ENCODE measurements around the gene VWF.

Gene VWF

GRCh38 chr12:6049992-6050391 is 74.5 kb downstream of the VWF start:
- Histone ChIP-seq H3K27ac (ENCODE audit: insufficient read depth, low read length, poor library complexity, severe bottlenecking) (no peak overlapping the region), H3K4me3 (ENCODE audit: insufficient read depth, low read depth, low read length, poor library complexity, severe bottlenecking) (no peak overlapping the region), H3K9me3 (ENCODE audit: control insufficient read depth, low read length) (no peaks in the 10 kb centered on the region), H3K4me1 (ENCODE audit: control insufficient read depth, insufficient read depth, low read length, poor library complexity, severe bottlenecking) (no peaks in the 10 kb centered on the region), H3K27me3 (replicated peaks; ENCODE audit: control insufficient read depth, insufficient read depth, low read length, poor library complexity, severe bottlenecking) (no peaks in the 10 kb centered on the region), H3K36me3 (ENCODE audit: control insufficient read depth, insufficient read depth, low read length) (no peaks in the 10 kb centered on the region)
- DNase-seq, result no peak

DNA sequence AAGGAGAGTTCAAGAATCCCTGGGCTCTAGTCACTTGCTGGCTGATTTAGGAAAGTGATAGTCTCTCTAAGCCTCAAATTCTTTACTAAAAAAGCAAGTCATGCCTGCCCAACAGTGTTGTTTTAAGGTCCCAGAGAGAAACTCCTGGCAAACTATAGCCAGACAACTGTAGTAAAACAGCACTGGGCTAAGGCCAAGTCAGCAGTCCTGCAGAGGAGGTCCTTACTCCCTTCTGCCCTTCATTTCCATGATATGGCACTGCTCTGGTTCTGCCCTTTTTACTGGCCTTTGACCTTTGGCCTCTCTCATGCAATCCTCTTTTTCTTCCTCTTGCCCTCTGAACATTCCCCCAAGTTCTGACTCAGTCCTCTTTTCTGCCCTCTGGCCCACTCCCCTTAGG is 74.9 kb downstream of the VWF start:
- no peaks in the 10 kb centered on the region for H3K4me1 ChIP-seq (ENCODE audit: control insufficient read depth, insufficient read depth, low read length, poor library complexity, severe bottlenecking)
- peaks cover under 1% of the 10 kb centered on the region for H3K27me3 ChIP-seq (replicated peaks; ENCODE audit: control insufficient read depth, insufficient read depth, low read length, poor library complexity, severe bottlenecking)
- no peak for DNase-seq
- no peaks in the 10 kb centered on the region for H3K36me3 ChIP-seq (ENCODE audit: control insufficient read depth, insufficient read depth, low read length)
- no peak overlapping the region for H3K4me3 ChIP-seq (ENCODE audit: insufficient read depth, low read depth, low read length, poor library complexity, severe bottlenecking)
- H3K27ac ChIP-seq (ENCODE audit: insufficient read depth, low read length, poor library complexity, severe bottlenecking), result no peak overlapping the region
- H3K9me3 ChIP-seq (ENCODE audit: control insufficient read depth, low read length), result no peaks in the 10 kb centered on the region

- Histone ChIP-seq H3K4me3 (ENCODE audit: insufficient read depth, low read depth, low read length, poor library complexity, severe bottlenecking) (no peak overlapping the region), H3K36me3 (ENCODE audit: control insufficient read depth, insufficient read depth, low read length) (no peaks in the 10 kb centered on the region), H3K27me3 (replicated peaks; ENCODE audit: control insufficient read depth, insufficient read depth, low read length, poor library complexity, severe bottlenecking) (peaks cover 4% of the 10 kb centered on the region), H3K9me3 (ENCODE audit: control insufficient read depth, low read length) (no peaks in the 10 kb centered on the region), H3K4me1 (ENCODE audit: control insufficient read depth, insufficient read depth, low read length, poor library complexity, severe bottlenecking) (no peaks in the 10 kb centered on the region), H3K27ac (ENCODE audit: insufficient read depth, low read length, poor library complexity, severe bottlenecking) (no peak overlapping the region)
- DNase-seq, result no peak
These were observed 76.9 kb downstream of the VWF start for GRCh38 chr12:6047249-6048237.

GRCh38 chr12:6046511-6047180 is 77.8 kb downstream of the VWF start:
- Histone ChIP-seq H3K36me3 (ENCODE audit: control insufficient read depth, insufficient read depth, low read length) (no peaks in the 10 kb centered on the region), H3K9me3 (ENCODE audit: control insufficient read depth, low read length) (no peaks in the 10 kb centered on the region), H3K4me3 (ENCODE audit: insufficient read depth, low read depth, low read length, poor library complexity, severe bottlenecking) (no peak overlapping the region), H3K27me3 (replicated peaks; ENCODE audit: control insufficient read depth, insufficient read depth, low read length, poor library complexity, severe bottlenecking) (peaks cover 4% of the 10 kb centered on the region), H3K4me1 (ENCODE audit: control insufficient read depth, insufficient read depth, low read length, poor library complexity, severe bottlenecking) (no peaks in the 10 kb centered on the region), H3K27ac (ENCODE audit: insufficient read depth, low read length, poor library complexity, severe bottlenecking) (no peak overlapping the region)
- DNase-seq, result no peak

DNA sequence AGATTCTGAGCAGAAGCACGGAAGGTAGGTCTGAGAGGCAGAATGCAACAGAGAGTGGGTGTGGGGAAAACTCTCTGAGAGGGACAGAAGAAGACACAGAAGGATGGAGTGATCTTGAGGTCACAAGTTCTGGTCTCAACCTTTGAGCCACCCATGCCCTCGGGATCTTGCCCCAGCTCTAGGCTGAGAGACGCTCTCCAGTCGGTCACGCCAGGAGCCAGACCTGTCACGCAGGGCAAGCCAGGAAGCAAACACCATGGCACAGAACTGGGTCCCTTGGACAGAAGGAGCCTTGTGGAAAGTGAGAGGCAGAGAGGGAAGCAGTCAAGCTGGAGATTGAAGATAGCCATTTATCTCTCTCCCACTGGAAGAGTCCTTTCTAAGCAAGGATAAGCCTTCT is 79.0 kb downstream of the VWF start:
- Histone ChIP-seq H3K9me3 (ENCODE audit: control insufficient read depth, low read length) (no peaks in the 10 kb centered on the region), H3K4me3 (ENCODE audit: insufficient read depth, low read depth, low read length, poor library complexity, severe bottlenecking) (no peak overlapping the region), H3K27ac (ENCODE audit: insufficient read depth, low read length, poor library complexity, severe bottlenecking) (no peak overlapping the region), H3K36me3 (ENCODE audit: control insufficient read depth, insufficient read depth, low read length) (no peaks in the 10 kb centered on the region), H3K27me3 (replicated peaks; ENCODE audit: control insufficient read depth, insufficient read depth, low read length, poor library complexity, severe bottlenecking) (peaks cover 4% of the 10 kb centered on the region), H3K4me1 (ENCODE audit: control insufficient read depth, insufficient read depth, low read length, poor library complexity, severe bottlenecking) (no peaks in the 10 kb centered on the region)
- no peak for DNase-seq

DNA sequence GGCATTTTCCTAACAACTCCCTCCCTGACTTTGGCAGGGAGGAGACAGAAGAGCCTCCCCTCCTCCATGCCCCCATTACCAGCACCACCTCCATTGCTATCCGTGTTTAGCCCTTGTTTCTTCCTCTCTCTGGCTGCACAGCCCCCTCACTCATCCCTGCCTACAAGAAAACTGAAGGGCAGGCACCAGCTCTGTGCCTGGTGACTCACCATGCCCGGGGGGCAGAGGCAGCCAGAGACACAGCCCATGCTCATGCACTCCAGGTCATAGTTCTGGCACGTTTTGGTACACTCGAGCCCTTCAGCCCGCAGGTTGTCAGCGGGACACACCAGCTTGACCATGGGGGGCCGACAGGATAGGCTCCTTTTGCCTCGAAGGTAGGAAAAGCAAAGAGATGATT is 80.4 kb downstream of the VWF start:
- Histone ChIP-seq H3K27ac (ENCODE audit: insufficient read depth, low read length, poor library complexity, severe bottlenecking) (no peak overlapping the region), H3K4me1 (ENCODE audit: control insufficient read depth, insufficient read depth, low read length, poor library complexity, severe bottlenecking) (no peaks in the 10 kb centered on the region), H3K36me3 (ENCODE audit: control insufficient read depth, insufficient read depth, low read length) (no peaks in the 10 kb centered on the region), H3K4me3 (ENCODE audit: insufficient read depth, low read depth, low read length, poor library complexity, severe bottlenecking) (no peak overlapping the region), H3K27me3 (replicated peaks; ENCODE audit: control insufficient read depth, insufficient read depth, low read length, poor library complexity, severe bottlenecking) (peaks cover 4% of the 10 kb centered on the region), H3K9me3 (ENCODE audit: control insufficient read depth, low read length) (no peaks in the 10 kb centered on the region)
- DNase-seq, result no peak

DNA sequence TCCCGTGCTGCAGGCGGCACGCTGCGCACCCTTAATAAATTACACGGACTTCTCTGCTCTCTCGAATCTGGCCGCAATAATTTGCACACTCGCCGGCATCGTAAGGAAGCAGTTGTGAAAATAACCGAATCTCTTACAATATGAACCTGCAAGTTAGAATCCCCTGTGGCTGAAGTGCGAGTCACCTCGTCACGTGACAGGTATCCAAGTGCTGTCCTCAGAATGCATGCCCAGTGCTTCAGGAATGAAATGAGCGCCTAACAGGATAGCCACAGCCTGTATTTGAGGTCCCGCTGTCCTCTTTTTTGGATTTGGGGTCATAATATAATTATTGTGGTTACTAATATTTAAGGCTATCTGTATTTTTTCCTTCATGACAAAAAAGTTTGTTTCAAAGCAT is 82.0 kb downstream of the VWF start:
- DNase-seq, result no peak
- no peak overlapping the region for H3K4me3 ChIP-seq (ENCODE audit: insufficient read depth, low read depth, low read length, poor library complexity, severe bottlenecking)
- H3K27me3 ChIP-seq (replicated peaks; ENCODE audit: control insufficient read depth, insufficient read depth, low read length, poor library complexity, severe bottlenecking), result peaks cover 4% of the 10 kb centered on the region
- H3K36me3 ChIP-seq (ENCODE audit: control insufficient read depth, insufficient read depth, low read length), result no peaks in the 10 kb centered on the region
- no peaks in the 10 kb centered on the region for H3K4me1 ChIP-seq (ENCODE audit: control insufficient read depth, insufficient read depth, low read length, poor library complexity, severe bottlenecking)
- no peak overlapping the region for H3K27ac ChIP-seq (ENCODE audit: insufficient read depth, low read length, poor library complexity, severe bottlenecking)
- no peaks in the 10 kb centered on the region for H3K9me3 ChIP-seq (ENCODE audit: control insufficient read depth, low read length)

- Histone ChIP-seq H3K27me3 (replicated peaks; ENCODE audit: control insufficient read depth, insufficient read depth, low read length, poor library complexity, severe bottlenecking) (peaks cover 4% of the 10 kb centered on the region), H3K4me3 (ENCODE audit: insufficient read depth, low read depth, low read length, poor library complexity, severe bottlenecking) (no peak overlapping the region), H3K4me1 (ENCODE audit: control insufficient read depth, insufficient read depth, low read length, poor library complexity, severe bottlenecking) (no peaks in the 10 kb centered on the region), H3K36me3 (ENCODE audit: control insufficient read depth, insufficient read depth, low read length) (no peaks in the 10 kb centered on the region), H3K9me3 (ENCODE audit: control insufficient read depth, low read length) (no peaks in the 10 kb centered on the region), H3K27ac (ENCODE audit: insufficient read depth, low read length, poor library complexity, severe bottlenecking) (no peak overlapping the region)
- no peak for DNase-seq
These were observed 82.6 kb downstream of the VWF start for GRCh38 chr12:6041891-6042290.

DNA sequence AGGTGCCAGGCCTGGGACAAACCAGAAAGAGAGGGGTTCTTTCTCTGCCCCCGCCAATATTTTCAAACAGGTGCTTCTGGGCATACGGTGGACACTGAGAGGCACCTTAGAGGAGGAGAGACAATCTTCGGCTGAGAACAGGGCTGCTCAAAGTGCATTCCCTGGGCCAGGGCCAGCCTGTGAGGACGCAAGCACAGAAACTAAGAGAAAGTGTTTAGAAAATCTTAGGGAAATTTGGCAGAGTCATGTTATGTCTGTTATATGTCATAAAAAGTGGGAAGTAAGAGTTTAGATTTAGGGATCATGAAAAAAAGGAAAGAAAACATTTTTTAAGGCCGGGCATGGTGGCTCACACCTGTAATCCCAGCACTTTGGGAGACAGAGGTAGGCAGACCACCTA is 83.7 kb downstream of the VWF start:
- H3K27ac ChIP-seq (ENCODE audit: insufficient read depth, low read length, poor library complexity, severe bottlenecking), result no peak overlapping the region
- no peak for DNase-seq
- no peaks in the 10 kb centered on the region for H3K36me3 ChIP-seq (ENCODE audit: control insufficient read depth, insufficient read depth, low read length)
- H3K4me1 ChIP-seq (ENCODE audit: control insufficient read depth, insufficient read depth, low read length, poor library complexity, severe bottlenecking), result no peaks in the 10 kb centered on the region
- H3K27me3 ChIP-seq (replicated peaks; ENCODE audit: control insufficient read depth, insufficient read depth, low read length, poor library complexity, severe bottlenecking), result peaks cover 4% of the 10 kb centered on the region
- H3K9me3 ChIP-seq (ENCODE audit: control insufficient read depth, low read length), result no peaks in the 10 kb centered on the region
- no peak overlapping the region for H3K4me3 ChIP-seq (ENCODE audit: insufficient read depth, low read depth, low read length, poor library complexity, severe bottlenecking)
